SK-N-SH (cell line): Measurements from ENCODE around the gene OR4D1. TPM values are rescaled to one million over a fixed set of nuclear protein-coding genes. Genes with fewer than 3 reads are reported as not detected.

ENCODE experiments used
- CTCF ChIA-PET: fragments of 300-600, 350-600 bp; formaldehyde crosslinking; extraction: SDS; loops from one replicate; lab custom pipeline; 2021; lab: Yijun Ruan, JAX
- POLR2A ChIA-PET: fragments of 350-600 bp; sonication (Branson Sonifier 250); formaldehyde crosslinking; extraction: SDS; loops from one replicate; lab custom pipeline; 2020; ENCODE audit warnings: antibody characterized with exemption, inconsistent platforms; lab: Yijun Ruan, JAX
- DNase-seq: peaks from one replicate; pipeline ENCODE4 v3.0.0; 2012
- H2AFZ ChIP-seq: fragments of 200-600 bp; sonication (generic); 2 replicates; pipeline ENCODE4 v1.8.1; 2016; ENCODE audit warnings: antibody characterized with exemption, mild to moderate bottlenecking, low read depth
- H3F3A ChIP-seq: fragments of 200-600 bp; sonication (generic); replicated peaks from 2 replicates; pipeline ENCODE3; 2016; ENCODE audit warnings: antibody characterized with exemption, mild to moderate bottlenecking; ENCODE audit not compliant: insufficient read depth
- H3K27ac ChIP-seq, 2 experiments: fragments of 200-500 bp in 1 of 2; fragments of 200-600 bp in 1 of 2; sonication (Bioruptor generic) in 1 of 2; sonication (generic), shearing (Covaris generic) in 1 of 2; 2 replicates each; pipeline versions ENCODE4 v1.5.1 to v1.6.1; 2014 to 2016; ENCODE audit warnings: low read depth in 2 of 2, inconsistent platforms in 1 of 2, low read length in 1 of 2, mild to moderate bottlenecking in 1 of 2, mixed read lengths in 1 of 2
- H3K27me3 ChIP-seq: fragments of 200-600 bp; sonication (generic), shearing (Covaris generic); 2 replicates; pipeline ENCODE4 v1.6.1; 2016; ENCODE audit warnings: mixed run types; ENCODE audit not compliant: insufficient read depth
- H3K36me3 ChIP-seq, 2 experiments: fragments of 200-500 bp in 1 of 2; fragments of 200-600 bp in 1 of 2; sonication (Bioruptor generic) in 1 of 2; sonication (generic) in 1 of 2; replicated peaks in 1 of 2; 2 replicates each; pipeline versions ENCODE3 to v1.5.1; 2014 to 2016; ENCODE audit warnings: low read length in 1 of 2, mild to moderate bottlenecking in 1 of 2; ENCODE audit not compliant: insufficient read depth in 2 of 2, control insufficient read depth in 1 of 2
- H3K4me1 ChIP-seq, 2 experiments: fragments of 200-500 bp in 1 of 2; fragments of 200-600 bp in 1 of 2; sonication (Bioruptor generic) in 1 of 2; sonication (generic), shearing (Covaris generic) in 1 of 2; 2 replicates each; pipeline versions ENCODE4 v1.5.1 to v1.6.1; 2014 to 2016; ENCODE audit warnings: low read depth in 1 of 2, low read length in 1 of 2, mixed run types in 1 of 2; ENCODE audit not compliant: insufficient read depth in 2 of 2, control insufficient read depth in 1 of 2
- H3K4me2 ChIP-seq: fragments of 200-600 bp; sonication (generic), shearing (Covaris generic); 2 replicates; pipeline ENCODE4 v1.6.1; 2017; ENCODE audit warnings: mixed run types
- H3K4me3 ChIP-seq, 2 experiments: fragments of 200-500 bp in 1 of 2; fragments of 200-600 bp in 1 of 2; sonication (Bioruptor generic) in 1 of 2; sonication (generic), shearing (Covaris generic) in 1 of 2; 2 replicates each; pipeline versions ENCODE4 v1.5.1 to v1.8.1; 2014 to 2016; ENCODE audit warnings: low read depth in 2 of 2, inconsistent platforms in 1 of 2, low read length in 1 of 2, mild to moderate bottlenecking in 1 of 2, mixed read lengths in 1 of 2, moderate library complexity in 1 of 2
- H3K79me2 ChIP-seq: fragments of 200-600 bp; sonication (generic); 2 replicates; pipeline ENCODE4 v1.8.1; 2017; ENCODE audit warnings: mild to moderate bottlenecking; ENCODE audit not compliant: insufficient read depth
- H3K9ac ChIP-seq: fragments of 200-600 bp; sonication (generic); 2 replicates; pipeline ENCODE4 v1.6.1; 2017; ENCODE audit warnings: mixed run types
- H3K9me2 ChIP-seq: fragments of 200-600 bp; sonication (generic); 2 replicates; pipeline ENCODE4 v1.6.1; 2017; ENCODE audit warnings: mixed run types
- H3K9me3 ChIP-seq: fragments of 200-600 bp; sonication (generic); 2 replicates; pipeline ENCODE4 v1.6.1; 2017; ENCODE audit warnings: mixed run types, mild to moderate bottlenecking, moderate library complexity
- H4K20me1 ChIP-seq: fragments of 200-600 bp; sonication (generic); 2 replicates; pipeline ENCODE4 v1.6.1; 2017; ENCODE audit warnings: mild to moderate bottlenecking, mixed run types; ENCODE audit not compliant: insufficient read depth
- CTCF ChIP-seq: fragments of 200-600 bp; sonication (generic); IDR thresholded peaks from 2 replicates; pipeline ENCODE4 v1.6.1; 2017; ENCODE audit warnings: antibody characterized with exemption, mild to moderate bottlenecking, moderate library complexity
- ELF1 ChIP-seq: IDR thresholded peaks from 2 replicates; pipeline ENCODE4 v1.4.0; 2012
- EP300 ChIP-seq, 2 experiments: IDR thresholded peaks; 2 replicates each; pipeline versions ENCODE4 v1.4.0 to v1.6.1; 2012; ENCODE audit warnings: borderline replicate concordance in 1 of 2, low read depth in 1 of 2, low read length in 1 of 2
- EZH2phosphoT487 ChIP-seq: fragments of 200-600 bp; sonication (generic); IDR thresholded peaks from 2 replicates; pipeline ENCODE4 v1.6.1; 2017; ENCODE audit warnings: low read depth, mixed run types, mild to moderate bottlenecking, antibody characterized with exemption, moderate library complexity, borderline replicate concordance
- GABPA ChIP-seq: IDR thresholded peaks from 2 replicates; pipeline ENCODE4 v1.4.0; 2012; ENCODE audit warnings: low read depth, mild to moderate bottlenecking
- MXI1 ChIP-seq: IDR thresholded peaks from 2 replicates; pipeline ENCODE4 v1.6.1; 2012; ENCODE audit warnings: mild to moderate bottlenecking, low read depth, low read length, improper control_type of control experiment
- NFIC ChIP-seq: IDR thresholded peaks from 2 replicates; pipeline ENCODE4 v1.4.0; 2012; ENCODE audit warnings: borderline replicate concordance
- NRF1 ChIP-seq: IDR thresholded peaks from 2 replicates; pipeline ENCODE4 v1.6.1; 2012; ENCODE audit warnings: low read depth, mild to moderate bottlenecking, low read length
- PBX3 ChIP-seq: IDR thresholded peaks from 2 replicates; pipeline ENCODE4; 2012
- RAD21 ChIP-seq: IDR thresholded peaks from 2 replicates; pipeline ENCODE4 v1.6.1; 2012; ENCODE audit warnings: mild to moderate bottlenecking, low read length
- RCOR1 ChIP-seq: fragments of 150-350 bp; IDR thresholded peaks from 2 replicates; pipeline ENCODE4 v1.6.1; 2017; ENCODE audit warnings: antibody characterized with exemption, low read length
- REST ChIP-seq: IDR thresholded peaks from 2 replicates; pipeline ENCODE4 v1.6.1; 2012; ENCODE audit warnings: mild to moderate bottlenecking, low read depth, low read length, moderate library complexity
- SMC3 ChIP-seq: IDR thresholded peaks from 2 replicates; pipeline ENCODE4 v1.6.1; 2012; ENCODE audit warnings: low read depth, low read length, improper control_type of control experiment
- TAF1 ChIP-seq: IDR thresholded peaks from 2 replicates; pipeline ENCODE4 v1.6.1; 2012; ENCODE audit warnings: low read depth, mild to moderate bottlenecking, low read length, moderate library complexity, borderline replicate concordance
- YY1 ChIP-seq: IDR thresholded peaks from 2 replicates; pipeline ENCODE4 v1.4.0; 2012; ENCODE audit warnings: low read depth, mild to moderate bottlenecking
- WGBS: methylation state at CpG from one replicate; pipeline ENCODE4 v1.1.6; 2017; ENCODE audit warnings: low lambda C conversion rate; 5-methylcytosine and 5-hydroxymethylcytosine counted together
- polyA plus RNA-seq, 3 experiments: library from polyadenylated mRNA; depleted of rRNA; stranded (reverse); fragments of >200 nt; gene quantifications; 2 replicates each; pipeline ENCODE4 v1.2.3, GENCODE V29; 2012

OR4D1 gene
- polyA plus RNA-seq, 1 of the 3 experiments (the other 2 are of a cell fraction) = not detected

GRCh38 chr17:58117382-58117781 lies 30.8 kb upstream of the OR4D1 start (continued):
- no peak for TF ChIP-seq REST
- TF ChIP-seq GABPA = no peak
- no peak for TF ChIP-seq MXI1

GRCh38 chr17:58119491-58119890 lies 28.7 kb upstream of the OR4D1 start:
- ChIA-PET POLR2A (no interaction called here), CTCF (interaction anchor here (0.8 to 1.6 kb wide), 3 partner anchors 53 to 333 kb away, joined by 3 to 6 read pairs (median 3); no protein-coding TSS in a partner anchor)
- Histone ChIP-seq H3K36me3 (no peaks in the 10 kb centered on the region), H3K4me2 (no peak overlapping the region), H4K20me1 (no peaks in the 10 kb centered on the region), H3K79me2 (no peaks in the 10 kb centered on the region), H3K27me3 (0 out of 2 replicates have a peak, but pooled peaks cover 8% of the 10 kb centered on the region), H3K4me1 (no peaks in the 10 kb centered on the region), H3F3A (no peaks in the 10 kb centered on the region), H3K9ac (no peak overlapping the region), H3K9me2 (no peaks in the 10 kb centered on the region), H3K9me3 (no peaks in the 10 kb centered on the region), H2AFZ (no peak overlapping the region), H3K4me3 (no peak overlapping the region), H3K27ac (no peak overlapping the region)
- DNase-seq = no peak
- TF ChIP-seq TAF1 (no peak), NFIC (no peak), EP300 (IDR thresholded peaks at IDR 0.05; ENCODE audit: borderline replicate concordance in 1 of 2, low read depth in 1 of 2, low read length in 1 of 2) (no peak), EZH2phosphoT487 (no peak), YY1 (no peak), RCOR1 (no peak), REST (no peak), RAD21 (no peak), ELF1 (no peak), PBX3 (no peak), CTCF (no peak), NRF1 (no peak), SMC3 (no peak)
- WGBS = 36% methylated on average over 3 of the region's 3 CpGs
